GM23338 (cell line): Measurements from ENCODE around the gene SUPT5H. TPM values are rescaled to one million over a fixed set of nuclear protein-coding genes. Genes with fewer than 3 reads are reported as not detected.

Experiments
- ATAC-seq: fragments of 200-7000 bp; cut with Tn5 transposase; 3 replicates; pipeline ENCODE4 v1.9.1; 2020
- DNase-seq: peaks from one replicate; pipeline ENCODE4 v3.0.0-alpha.2; 2015; ENCODE audit warnings: low spot score
- H2AFZ ChIP-seq: fragments of 200-600 bp; sonication (generic); 2 replicates; pipeline ENCODE4 v1.8.0; 2016; ENCODE audit warnings: antibody characterized with exemption, mild to moderate bottlenecking, moderate library complexity
- H3F3A ChIP-seq: fragments of 200-600 bp; sonication (generic); replicated peaks from 2 replicates; pipeline ENCODE4 v1.8.0; 2017; ENCODE audit warnings: antibody characterized with exemption, mixed run types, low read depth
- H3K27ac ChIP-seq: fragments of 200-600 bp; sonication (generic); 2 replicates; pipeline ENCODE4 v1.6.1; 2016; ENCODE audit warnings: low read depth
- H3K27me3 ChIP-seq: fragments of 200-600 bp; sonication (generic); 2 replicates; pipeline ENCODE4 v1.8.0; 2016; ENCODE audit warnings: mild to moderate bottlenecking, mixed run types, moderate library complexity; ENCODE audit not compliant: insufficient read depth
- H3K36me3 ChIP-seq: fragments of 200-600 bp; sonication (generic); 2 replicates; pipeline ENCODE4 v1.8.0; 2016; ENCODE audit warnings: mild to moderate bottlenecking; ENCODE audit not compliant: insufficient read depth
- H3K4me1 ChIP-seq: fragments of 200-600 bp; sonication (generic); 2 replicates; pipeline ENCODE4 v1.8.0; 2016; ENCODE audit warnings: mild to moderate bottlenecking, moderate library complexity; ENCODE audit not compliant: insufficient read depth
- H3K4me2 ChIP-seq: fragments of 200-600 bp; sonication (generic); 2 replicates; pipeline ENCODE4 v1.7.1; 2017; ENCODE audit warnings: mixed run types
- H3K4me3 ChIP-seq: fragments of 200-600 bp; sonication (generic); 2 replicates; pipeline ENCODE4 v1.6.1; 2016; ENCODE audit warnings: mixed run types
- H3K79me2 ChIP-seq: fragments of 200-600 bp; sonication (generic); replicated peaks from 2 replicates; pipeline ENCODE4 v1.8.0; 2017; ENCODE audit warnings: mild to moderate bottlenecking; ENCODE audit not compliant: insufficient read depth
- H3K9me2 ChIP-seq: fragments of 200-600 bp; sonication (generic); 2 replicates; pipeline ENCODE4 v1.8.0; 2017; ENCODE audit not compliant: insufficient read depth
- H4K20me1 ChIP-seq: fragments of 200-600 bp; sonication (generic); replicated peaks from 2 replicates; pipeline ENCODE4 v1.8.0; 2017; ENCODE audit warnings: mild to moderate bottlenecking; ENCODE audit not compliant: insufficient read depth
- H3K27ac Mint-ChIP-seq: 2 replicates; pipeline ENCODE4 v1.8.0; 2020; ENCODE audit warnings: inconsistent platforms, mild to moderate bottlenecking, moderate library complexity, mixed read lengths
- H3K27me3 Mint-ChIP-seq: 3 replicates; pipeline ENCODE4 v1.8.0; 2022; ENCODE audit warnings: low read depth, mild to moderate bottlenecking, moderate library complexity, mixed read lengths, inconsistent platforms; ENCODE audit not compliant: insufficient read depth, poor library complexity
- H3K36me3 Mint-ChIP-seq: 3 replicates; pipeline ENCODE4 v1.8.0; 2021; ENCODE audit warnings: low read depth, mild to moderate bottlenecking, inconsistent platforms, moderate library complexity, mixed read lengths
- H3K4me1 Mint-ChIP-seq: 3 replicates; pipeline ENCODE4 v1.8.0; 2020; ENCODE audit warnings: mild to moderate bottlenecking, inconsistent platforms, mixed read lengths
- H3K4me3 Mint-ChIP-seq: 3 replicates; pipeline ENCODE4 v1.8.0; 2021; ENCODE audit warnings: moderate library complexity, mild to moderate bottlenecking, inconsistent platforms, mixed read lengths
- H3K9me3 Mint-ChIP-seq: 3 replicates; pipeline ENCODE4 v1.8.0; 2020; ENCODE audit warnings: moderate library complexity, mild to moderate bottlenecking, inconsistent platforms, mixed read lengths
- CREB1 ChIP-seq: fragments of 250-450 bp; sonication (Bioruptor Pico); IDR thresholded peaks from 2 replicates; pipeline ENCODE4 v1.5.0; 2020; ENCODE audit warnings: low read depth, mild to moderate bottlenecking, moderate library complexity
- EZH2 ChIP-seq: fragments of 200-600 bp; sonication (generic); IDR thresholded peaks from one replicate; pipeline ENCODE4 v1.8.0; 2017; ENCODE audit warnings: antibody characterized with exemption, mild to moderate bottlenecking, low read depth; ENCODE audit not compliant: unreplicated experiment
- EZH2phosphoT487 ChIP-seq: fragments of 200-600 bp; sonication (generic); IDR thresholded peaks from one replicate; pipeline ENCODE4 v1.8.1; 2018; ENCODE audit warnings: antibody characterized with exemption; ENCODE audit not compliant: unreplicated experiment
- JUNB ChIP-seq: IDR thresholded peaks from one replicate; pipeline ENCODE4 v1.6.1; 2016; ENCODE audit warnings: antibody characterized with exemption; ENCODE audit not compliant: unreplicated experiment
- NANOG ChIP-seq: IDR thresholded peaks from 2 replicates; pipeline ENCODE4 v1.6.1; 2016; ENCODE audit warnings: antibody characterized with exemption, borderline replicate concordance
- POLR2AphosphoS5 ChIP-seq: IDR thresholded peaks from 2 replicates; pipeline ENCODE4 v1.6.1; 2016; ENCODE audit warnings: antibody characterized with exemption, low read depth
- STAT1 ChIP-seq: IDR thresholded peaks from one replicate; pipeline ENCODE4 v1.6.1; 2016; ENCODE audit warnings: antibody characterized with exemption; ENCODE audit not compliant: unreplicated experiment
- ZNF114 ChIP-seq: fragments of 250-450 bp; sonication (Bioruptor Pico); IDR thresholded peaks from 2 replicates; pipeline ENCODE4 v1.5.0; 2020; ENCODE audit warnings: mild to moderate bottlenecking, moderate library complexity
- ZNF331 ChIP-seq: fragments of 250-450 bp; sonication (Bioruptor Pico); IDR thresholded peaks from 2 replicates; pipeline ENCODE4 v1.5.0; 2020; ENCODE audit warnings: low read depth, mild to moderate bottlenecking, moderate library complexity
- polyA plus RNA-seq: library from polyadenylated mRNA; unstranded; fragments of >200 nt; fragmentation: Nextera tagmentation; extraction: Ambion mirVana; gene quantifications from 2 replicates; pipeline ENCODE4 v1.2.1, GENCODE V29; 2016
- total RNA-seq: library from RNA; depleted of rRNA; stranded (reverse); fragments of >200 nt; shearing (Covaris generic); gene quantifications from 2 replicates; pipeline ENCODE4 v1.2.3, GENCODE V29; 2014
- TF ChIP-seq, protein P1 (sequence below), 2 experiments: fragments of 200-600 bp in 1 of 2; sonication (generic) in 1 of 2; conservative IDR thresholded peaks; 2 replicates each; pipeline versions ENCODE4 v1.5.1 to v1.6.1; 2016 to 2017; ENCODE audit warnings: antibody characterized with exemption in 2 of 2, low read depth in 2 of 2, mild to moderate bottlenecking in 2 of 2, moderate library complexity in 1 of 2
- TF ChIP-seq, protein P2 (sequence below): IDR thresholded peaks from 2 replicates; pipeline ENCODE4 v1.6.1; 2016; ENCODE audit warnings: antibody characterized with exemption
- TF ChIP-seq, protein P3 (sequence below): fragments of 250-450 bp; sonication (Bioruptor Pico); IDR thresholded peaks from 2 replicates; pipeline ENCODE4 v1.5.0; 2020; ENCODE audit warnings: mild to moderate bottlenecking, moderate library complexity
- TF ChIP-seq, protein P4 (sequence below): IDR thresholded peaks from one replicate; pipeline ENCODE4 v1.6.1; 2018; ENCODE audit warnings: antibody characterized with exemption; ENCODE audit not compliant: unreplicated experiment

Gene SUPT5H
- total and polyA plus RNA-seq, 2 experiments from 2014 or later = 108 to 150 TPM

DNA sequence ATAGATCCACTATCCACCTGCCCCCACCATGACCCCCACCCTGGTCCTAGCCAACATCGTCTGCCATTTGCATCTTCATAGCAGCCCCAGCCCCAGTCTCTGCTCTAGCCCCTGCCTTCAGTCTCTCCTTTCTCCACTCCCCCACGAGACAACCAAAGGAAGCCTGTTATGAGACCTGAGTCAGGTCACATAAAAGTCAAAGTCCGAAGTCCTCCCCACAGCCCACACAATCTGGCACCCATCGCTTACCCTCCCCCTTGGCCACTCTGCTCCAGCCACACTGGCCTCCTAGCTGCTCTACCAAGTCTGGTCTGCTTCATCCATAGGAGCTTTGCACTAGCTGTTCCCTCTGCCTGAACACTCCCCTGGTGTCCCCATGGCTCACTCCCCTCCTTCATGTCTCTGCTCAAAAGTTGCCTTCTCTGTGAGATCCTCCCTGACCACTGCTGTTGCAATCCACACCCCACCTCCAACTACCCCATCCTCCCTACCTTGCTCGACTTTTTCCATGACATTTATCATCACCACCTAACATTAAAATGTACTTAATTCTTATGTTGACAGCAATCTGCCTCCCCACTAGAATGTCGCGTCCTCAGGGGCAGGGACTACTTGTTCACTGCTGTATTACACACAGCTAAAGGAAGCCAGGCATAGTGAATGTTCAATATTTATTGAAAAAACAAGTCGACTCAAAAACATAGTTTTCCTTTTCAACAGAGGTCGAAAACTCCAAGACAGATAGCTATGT is 34.1 kb upstream of the SUPT5H start:
- peak overlapping the region; percentile 99 for H3K4me3 ChIP-seq
- no peaks in the 10 kb centered on the region for H3K9me2 ChIP-seq
- H3K79me2 ChIP-seq = peaks cover 38% of the 10 kb centered on the region
- no peak for ATAC-seq
- no peaks in the 10 kb centered on the region for H3K27me3 ChIP-seq
- H3K4me2 ChIP-seq = peak overlapping the region; percentile 91
- no peaks in the 10 kb centered on the region for H3K36me3 ChIP-seq
- DNase-seq = no peak
- H2AFZ ChIP-seq = no peak overlapping the region
- H3K27ac ChIP-seq = peak overlapping the region; percentile 93
- H4K20me1 ChIP-seq = peaks cover 18% of the 10 kb centered on the region; the same call in 1 of the 2 replicates
- Mint-ChIP-seq H3K9me3 (peaks cover 4% of the 10 kb centered on the region; the same call in 2 of the 3 replicates), H3K27me3 (peaks cover 45% of the 10 kb centered on the region), H3K4me1 (peaks cover 49% of the 10 kb centered on the region), H3K4me3 (peak overlapping the region; percentile 94), H3K36me3 (peaks cover 32% of the 10 kb centered on the region), H3K27ac (peak overlapping the region; percentile 96)
- peaks cover 36% of the 10 kb centered on the region for H3F3A ChIP-seq
- TF ChIP-seq EZH2phosphoT487 (no peak), ZNF114 (CRISPR knock-in tag) (no peak), ZNF331 (CRISPR knock-in tag) (no peak), JUNB (no peak), NANOG (no peak), EZH2 (no peak), STAT1 (no peak), CREB1 (CRISPR knock-in tag) (no peak), POLR2AphosphoS5 (no peak)
- TF ChIP-seq, protein P1, sequence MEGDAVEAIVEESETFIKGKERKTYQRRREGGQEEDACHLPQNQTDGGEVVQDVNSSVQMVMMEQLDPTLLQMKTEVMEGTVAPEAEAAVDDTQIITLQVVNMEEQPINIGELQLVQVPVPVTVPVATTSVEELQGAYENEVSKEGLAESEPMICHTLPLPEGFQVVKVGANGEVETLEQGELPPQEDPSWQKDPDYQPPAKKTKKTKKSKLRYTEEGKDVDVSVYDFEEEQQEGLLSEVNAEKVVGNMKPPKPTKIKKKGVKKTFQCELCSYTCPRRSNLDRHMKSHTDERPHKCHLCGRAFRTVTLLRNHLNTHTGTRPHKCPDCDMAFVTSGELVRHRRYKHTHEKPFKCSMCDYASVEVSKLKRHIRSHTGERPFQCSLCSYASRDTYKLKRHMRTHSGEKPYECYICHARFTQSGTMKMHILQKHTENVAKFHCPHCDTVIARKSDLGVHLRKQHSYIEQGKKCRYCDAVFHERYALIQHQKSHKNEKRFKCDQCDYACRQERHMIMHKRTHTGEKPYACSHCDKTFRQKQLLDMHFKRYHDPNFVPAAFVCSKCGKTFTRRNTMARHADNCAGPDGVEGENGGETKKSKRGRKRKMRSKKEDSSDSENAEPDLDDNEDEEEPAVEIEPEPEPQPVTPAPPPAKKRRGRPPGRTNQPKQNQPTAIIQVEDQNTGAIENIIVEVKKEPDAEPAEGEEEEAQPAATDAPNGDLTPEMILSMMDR (conservative IDR thresholded peaks at IDR 0.05; ENCODE audit: low read depth in 2 of 2) = no peak
- TF ChIP-seq, protein P2, sequence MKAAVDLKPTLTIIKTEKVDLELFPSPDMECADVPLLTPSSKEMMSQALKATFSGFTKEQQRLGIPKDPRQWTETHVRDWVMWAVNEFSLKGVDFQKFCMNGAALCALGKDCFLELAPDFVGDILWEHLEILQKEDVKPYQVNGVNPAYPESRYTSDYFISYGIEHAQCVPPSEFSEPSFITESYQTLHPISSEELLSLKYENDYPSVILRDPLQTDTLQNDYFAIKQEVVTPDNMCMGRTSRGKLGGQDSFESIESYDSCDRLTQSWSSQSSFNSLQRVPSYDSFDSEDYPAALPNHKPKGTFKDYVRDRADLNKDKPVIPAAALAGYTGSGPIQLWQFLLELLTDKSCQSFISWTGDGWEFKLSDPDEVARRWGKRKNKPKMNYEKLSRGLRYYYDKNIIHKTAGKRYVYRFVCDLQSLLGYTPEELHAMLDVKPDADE = no peak
- TF ChIP-seq, protein P3, sequence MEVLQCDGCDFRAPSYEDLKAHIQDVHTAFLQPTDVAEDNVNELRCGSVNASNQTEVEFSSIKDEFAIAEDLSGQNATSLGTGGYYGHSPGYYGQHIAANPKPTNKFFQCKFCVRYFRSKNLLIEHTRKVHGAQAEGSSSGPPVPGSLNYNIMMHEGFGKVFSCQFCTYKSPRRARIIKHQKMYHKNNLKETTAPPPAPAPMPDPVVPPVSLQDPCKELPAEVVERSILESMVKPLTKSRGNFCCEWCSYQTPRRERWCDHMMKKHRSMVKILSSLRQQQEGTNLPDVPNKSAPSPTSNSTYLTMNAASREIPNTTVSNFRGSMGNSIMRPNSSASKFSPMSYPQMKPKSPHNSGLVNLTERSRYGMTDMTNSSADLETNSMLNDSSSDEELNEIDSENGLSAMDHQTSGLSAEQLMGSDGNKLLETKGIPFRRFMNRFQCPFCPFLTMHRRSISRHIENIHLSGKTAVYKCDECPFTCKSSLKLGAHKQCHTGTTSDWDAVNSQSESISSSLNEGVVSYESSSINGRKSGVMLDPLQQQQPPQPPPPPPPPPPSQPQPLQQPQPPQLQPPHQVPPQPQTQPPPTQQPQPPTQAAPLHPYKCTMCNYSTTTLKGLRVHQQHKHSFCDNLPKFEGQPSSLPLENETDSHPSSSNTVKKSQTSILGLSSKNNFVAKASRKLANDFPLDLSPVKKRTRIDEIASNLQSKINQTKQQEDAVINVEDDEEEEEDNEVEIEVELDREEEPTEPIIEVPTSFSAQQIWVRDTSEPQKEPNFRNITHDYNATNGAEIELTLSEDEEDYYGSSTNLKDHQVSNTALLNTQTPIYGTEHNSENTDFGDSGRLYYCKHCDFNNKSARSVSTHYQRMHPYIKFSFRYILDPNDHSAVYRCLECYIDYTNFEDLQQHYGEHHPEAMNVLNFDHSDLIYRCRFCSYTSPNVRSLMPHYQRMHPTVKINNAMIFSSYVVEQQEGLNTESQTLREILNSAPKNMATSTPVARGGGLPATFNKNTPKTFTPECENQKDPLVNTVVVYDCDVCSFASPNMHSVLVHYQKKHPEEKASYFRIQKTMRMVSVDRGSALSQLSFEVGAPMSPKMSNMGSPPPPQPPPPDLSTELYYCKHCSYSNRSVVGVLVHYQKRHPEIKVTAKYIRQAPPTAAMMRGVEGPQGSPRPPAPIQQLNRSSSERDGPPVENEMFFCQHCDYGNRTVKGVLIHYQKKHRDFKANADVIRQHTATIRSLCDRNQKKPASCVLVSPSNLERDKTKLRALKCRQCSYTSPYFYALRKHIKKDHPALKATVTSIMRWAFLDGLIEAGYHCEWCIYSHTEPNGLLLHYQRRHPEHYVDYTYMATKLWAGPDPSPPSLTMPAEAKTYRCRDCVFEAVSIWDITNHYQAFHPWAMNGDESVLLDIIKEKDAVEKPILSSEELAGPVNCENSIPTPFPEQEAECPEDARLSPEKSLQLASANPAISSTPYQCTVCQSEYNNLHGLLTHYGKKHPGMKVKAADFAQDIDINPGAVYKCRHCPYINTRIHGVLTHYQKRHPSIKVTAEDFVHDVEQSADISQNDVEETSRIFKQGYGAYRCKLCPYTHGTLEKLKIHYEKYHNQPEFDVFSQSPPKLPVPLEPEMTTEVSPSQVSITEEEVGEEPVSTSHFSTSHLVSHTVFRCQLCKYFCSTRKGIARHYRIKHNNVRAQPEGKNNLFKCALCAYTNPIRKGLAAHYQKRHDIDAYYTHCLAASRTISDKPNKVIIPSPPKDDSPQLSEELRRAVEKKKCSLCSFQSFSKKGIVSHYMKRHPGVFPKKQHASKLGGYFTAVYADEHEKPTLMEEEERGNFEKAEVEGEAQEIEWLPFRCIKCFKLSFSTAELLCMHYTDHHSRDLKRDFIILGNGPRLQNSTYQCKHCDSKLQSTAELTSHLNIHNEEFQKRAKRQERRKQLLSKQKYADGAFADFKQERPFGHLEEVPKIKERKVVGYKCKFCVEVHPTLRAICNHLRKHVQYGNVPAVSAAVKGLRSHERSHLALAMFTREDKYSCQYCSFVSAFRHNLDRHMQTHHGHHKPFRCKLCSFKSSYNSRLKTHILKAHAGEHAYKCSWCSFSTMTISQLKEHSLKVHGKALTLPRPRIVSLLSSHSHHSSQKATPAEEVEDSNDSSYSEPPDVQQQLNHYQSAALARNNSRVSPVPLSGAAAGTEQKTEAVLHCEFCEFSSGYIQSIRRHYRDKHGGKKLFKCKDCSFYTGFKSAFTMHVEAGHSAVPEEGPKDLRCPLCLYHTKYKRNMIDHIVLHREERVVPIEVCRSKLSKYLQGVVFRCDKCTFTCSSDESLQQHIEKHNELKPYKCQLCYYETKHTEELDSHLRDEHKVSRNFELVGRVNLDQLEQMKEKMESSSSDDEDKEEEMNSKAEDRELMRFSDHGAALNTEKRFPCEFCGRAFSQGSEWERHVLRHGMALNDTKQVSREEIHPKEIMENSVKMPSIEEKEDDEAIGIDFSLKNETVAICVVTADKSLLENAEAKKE (CRISPR knock-in tag) = no peak
- TF ChIP-seq, protein P4, sequence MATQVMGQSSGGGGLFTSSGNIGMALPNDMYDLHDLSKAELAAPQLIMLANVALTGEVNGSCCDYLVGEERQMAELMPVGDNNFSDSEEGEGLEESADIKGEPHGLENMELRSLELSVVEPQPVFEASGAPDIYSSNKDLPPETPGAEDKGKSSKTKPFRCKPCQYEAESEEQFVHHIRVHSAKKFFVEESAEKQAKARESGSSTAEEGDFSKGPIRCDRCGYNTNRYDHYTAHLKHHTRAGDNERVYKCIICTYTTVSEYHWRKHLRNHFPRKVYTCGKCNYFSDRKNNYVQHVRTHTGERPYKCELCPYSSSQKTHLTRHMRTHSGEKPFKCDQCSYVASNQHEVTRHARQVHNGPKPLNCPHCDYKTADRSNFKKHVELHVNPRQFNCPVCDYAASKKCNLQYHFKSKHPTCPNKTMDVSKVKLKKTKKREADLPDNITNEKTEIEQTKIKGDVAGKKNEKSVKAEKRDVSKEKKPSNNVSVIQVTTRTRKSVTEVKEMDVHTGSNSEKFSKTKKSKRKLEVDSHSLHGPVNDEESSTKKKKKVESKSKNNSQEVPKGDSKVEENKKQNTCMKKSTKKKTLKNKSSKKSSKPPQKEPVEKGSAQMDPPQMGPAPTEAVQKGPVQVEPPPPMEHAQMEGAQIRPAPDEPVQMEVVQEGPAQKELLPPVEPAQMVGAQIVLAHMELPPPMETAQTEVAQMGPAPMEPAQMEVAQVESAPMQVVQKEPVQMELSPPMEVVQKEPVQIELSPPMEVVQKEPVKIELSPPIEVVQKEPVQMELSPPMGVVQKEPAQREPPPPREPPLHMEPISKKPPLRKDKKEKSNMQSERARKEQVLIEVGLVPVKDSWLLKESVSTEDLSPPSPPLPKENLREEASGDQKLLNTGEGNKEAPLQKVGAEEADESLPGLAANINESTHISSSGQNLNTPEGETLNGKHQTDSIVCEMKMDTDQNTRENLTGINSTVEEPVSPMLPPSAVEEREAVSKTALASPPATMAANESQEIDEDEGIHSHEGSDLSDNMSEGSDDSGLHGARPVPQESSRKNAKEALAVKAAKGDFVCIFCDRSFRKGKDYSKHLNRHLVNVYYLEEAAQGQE = no peak
- H3K4me1 ChIP-seq = peaks cover 42% of the 10 kb centered on the region
